Cortex of kidney (tissue), 1 donor: ENCODE measurements around the gene HES1.

Source experiments
- DNase-seq: peaks from one replicate; lab custom pipeline; 2025; lab: John Stamatoyannopoulos, UW

The HES1 gene

GRCh38 chr3:194167480-194168282 is 31.7 kb downstream of the HES1 start:
- DNase-seq, result no peak

GRCh38 chr3:194168994-194169393 is 33.0 kb downstream of the HES1 start:
- no peak for DNase-seq

GRCh38 chr3:194169595-194169994 is 33.6 kb downstream of the HES1 start:
- DNase-seq, result no peak

GRCh38 chr3:194170793-194171192 is 34.8 kb downstream of the HES1 start:
- DNase-seq, result no peak

GRCh38 chr3:194174406-194174805 is 38.5 kb downstream of the HES1 start:
- no peak for DNase-seq

- DNase-seq, result no peak
Observed at GRCh38 chr3:194174980-194175379, 39.0 kb downstream of the HES1 start.

- DNase-seq, result no peak
Observed at GRCh38 chr3:194176274-194176991, 40.5 kb downstream of the HES1 start.

GRCh38 chr3:194177141-194177540 is 41.2 kb downstream of the HES1 start:
- DNase-seq, result no peak

GRCh38 chr3:194178128-194178527 is 42.2 kb downstream of the HES1 start:
- DNase-seq, result no peak

- no peak for DNase-seq
Observed at GRCh38 chr3:194178669-194179068, 42.7 kb downstream of the HES1 start.

- DNase-seq, result no peak
Observed at GRCh38 chr3:194180570-194180969, 44.6 kb downstream of the HES1 start.

GRCh38 chr3:194181612-194182529 is 45.9 kb downstream of the HES1 start:
- DNase-seq, result no peak

GRCh38 chr3:194183271-194183670 is 47.3 kb downstream of the HES1 start:
- no peak for DNase-seq

- DNase-seq, result no peak
Observed at GRCh38 chr3:194184265-194184751, 48.4 kb downstream of the HES1 start.

- DNase-seq, result no peak
Observed at GRCh38 chr3:194184801-194185200, 48.9 kb downstream of the HES1 start.

- DNase-seq, result no peak
Observed at GRCh38 chr3:194185221-194185620, 49.3 kb downstream of the HES1 start.

- DNase-seq, result no peak
Observed at GRCh38 chr3:194187233-194187944, 51.4 kb downstream of the HES1 start.
